Muscle layer of colon (tissue), 2 donors: ENCODE measurements around the gene KSR1.

Experiments used
- H3K27ac ChIP-seq: one replicate; pipeline ENCODE4 v1.7.0; 2013; ENCODE audit warnings: low read depth, mild to moderate bottlenecking, low read length, moderate library complexity
- H3K27me3 ChIP-seq, 2 donors: one replicate each; pipeline ENCODE4 v1.7.0; 2013; ENCODE audit warnings: low read length in 2 of 2, mild to moderate bottlenecking in 2 of 2; ENCODE audit not compliant: insufficient read depth in 2 of 2, control insufficient read depth in 1 of 2
- H3K36me3 ChIP-seq: one replicate; pipeline ENCODE4 v1.7.0; 2013; ENCODE audit warnings: mild to moderate bottlenecking, low read length; ENCODE audit not compliant: insufficient read depth
- H3K4me1 ChIP-seq: one replicate; pipeline ENCODE4 v1.7.0; 2013; ENCODE audit warnings: mild to moderate bottlenecking, low read length; ENCODE audit not compliant: insufficient read depth
- H3K4me3 ChIP-seq, 2 donors: one replicate each; pipeline ENCODE4 v1.7.0; 2013; ENCODE audit warnings: low read length in 2 of 2, low read depth in 1 of 2, mild to moderate bottlenecking in 1 of 2, moderate library complexity in 1 of 2
- H3K9ac ChIP-seq: one replicate; pipeline ENCODE4 v1.7.0; 2013; ENCODE audit warnings: low read length
- H3K9me3 ChIP-seq: one replicate; pipeline ENCODE4 v1.7.0; 2013; ENCODE audit warnings: mild to moderate bottlenecking, low read length
- donor health status: abdominal sarcoma.
- donor health status: Adenocarcinoma of cecum.

Gene KSR1

GRCh38 chr17:27573971-27574525 lies 117.8 kb downstream of the KSR1 start:
- Histone ChIP-seq H3K9me3 (no peaks in the 10 kb centered on the region), H3K36me3 (no peaks in the 10 kb centered on the region), H3K4me3 (no peak overlapping the region), H3K27me3 (no peaks in the 10 kb centered on the region), H3K27ac (peak overlapping the region; percentile 7), H3K9ac (no peak overlapping the region), H3K4me1 (peaks cover 22% of the 10 kb centered on the region)

- Histone ChIP-seq H3K4me1 (peaks cover 22% of the 10 kb centered on the region), H3K4me3 (no peak overlapping the region), H3K27ac (no peak overlapping the region), H3K9ac (no peak overlapping the region), H3K27me3 (no peaks in the 10 kb centered on the region), H3K36me3 (no peaks in the 10 kb centered on the region), H3K9me3 (no peaks in the 10 kb centered on the region)
Measured at GRCh38 chr17:27575096-27575911, 119.1 kb downstream of the KSR1 start.

GRCh38 chr17:27575912-27576252 lies 119.6 kb downstream of the KSR1 start:
- Histone ChIP-seq H3K36me3 (no peaks in the 10 kb centered on the region), H3K4me1 (peaks cover 22% of the 10 kb centered on the region), H3K27ac (no peak overlapping the region), H3K9ac (no peak overlapping the region), H3K4me3 (no peak overlapping the region), H3K27me3 (no peaks in the 10 kb centered on the region), H3K9me3 (no peaks in the 10 kb centered on the region)

- no peak overlapping the region for H3K27ac ChIP-seq
- no peaks in the 10 kb centered on the region for H3K27me3 ChIP-seq
- peaks cover 22% of the 10 kb centered on the region for H3K4me1 ChIP-seq
- H3K36me3 ChIP-seq, result no peaks in the 10 kb centered on the region
- H3K9me3 ChIP-seq, result no peaks in the 10 kb centered on the region
- H3K9ac ChIP-seq, result no peak overlapping the region
- no peak overlapping the region for H3K4me3 ChIP-seq
Measured at GRCh38 chr17:27576477-27577083, 120.3 kb downstream of the KSR1 start.

GRCh38 chr17:27577121-27577761 lies 121.0 kb downstream of the KSR1 start:
- Histone ChIP-seq H3K9me3 (no peaks in the 10 kb centered on the region), H3K27me3 (no peaks in the 10 kb centered on the region), H3K27ac (peak overlapping the region; percentile 52), H3K4me3 (no peak overlapping the region), H3K9ac (peak overlapping the region; percentile 6), H3K4me1 (peaks cover 22% of the 10 kb centered on the region), H3K36me3 (no peaks in the 10 kb centered on the region)

GRCh38 chr17:27577884-27578717 lies 121.9 kb downstream of the KSR1 start:
- Histone ChIP-seq H3K27ac (no peak overlapping the region), H3K27me3 (no peaks in the 10 kb centered on the region), H3K9ac (peak overlapping the region; percentile 6), H3K4me1 (peaks cover 22% of the 10 kb centered on the region), H3K9me3 (no peaks in the 10 kb centered on the region), H3K36me3 (peaks cover 3% of the 10 kb centered on the region), H3K4me3 (no peak overlapping the region)

GRCh38 chr17:27578718-27579085 lies 122.5 kb downstream of the KSR1 start:
- H3K9me3 ChIP-seq, result no peaks in the 10 kb centered on the region
- no peak overlapping the region for H3K4me3 ChIP-seq
- no peak overlapping the region for H3K9ac ChIP-seq
- H3K27me3 ChIP-seq, result no peaks in the 10 kb centered on the region
- H3K36me3 ChIP-seq, result peaks cover 9% of the 10 kb centered on the region
- peaks cover 22% of the 10 kb centered on the region for H3K4me1 ChIP-seq
- no peak overlapping the region for H3K27ac ChIP-seq

- Histone ChIP-seq H3K4me1 (peaks cover 22% of the 10 kb centered on the region), H3K9me3 (no peaks in the 10 kb centered on the region), H3K27me3 (no peaks in the 10 kb centered on the region), H3K4me3 (no peak overlapping the region), H3K36me3 (peaks cover 11% of the 10 kb centered on the region), H3K27ac (no peak overlapping the region), H3K9ac (no peak overlapping the region)
Measured at GRCh38 chr17:27579304-27579703, 123.1 kb downstream of the KSR1 start.

- Histone ChIP-seq H3K9me3 (no peaks in the 10 kb centered on the region), H3K4me1 (peaks cover 22% of the 10 kb centered on the region), H3K36me3 (peaks cover 11% of the 10 kb centered on the region), H3K27ac (no peak overlapping the region), H3K9ac (no peak overlapping the region), H3K27me3 (no peaks in the 10 kb centered on the region), H3K4me3 (no peak overlapping the region)
Measured at GRCh38 chr17:27579897-27580321, 123.7 kb downstream of the KSR1 start.

- H3K4me1 ChIP-seq, result peaks cover 22% of the 10 kb centered on the region
Measured at GRCh38 chr17:27581016-27581415, 124.8 kb downstream of the KSR1 start.

GRCh38 chr17:27582696-27583095 lies 126.4 kb downstream of the KSR1 start:
- Histone ChIP-seq H3K9me3 (no peaks in the 10 kb centered on the region), H3K4me1 (peaks cover 10% of the 10 kb centered on the region), H3K4me3 (no peak overlapping the region), H3K9ac (no peak overlapping the region), H3K27ac (no peak overlapping the region), H3K27me3 (no peaks in the 10 kb centered on the region), H3K36me3 (peaks cover 27% of the 10 kb centered on the region)

More at GRCh38 chr17:27581016-27581415, 124.8 kb downstream of the KSR1 start:
- no peaks in the 10 kb centered on the region for H3K9me3 ChIP-seq
- no peak overlapping the region for H3K27ac ChIP-seq
- H3K27me3 ChIP-seq, result no peaks in the 10 kb centered on the region
- H3K36me3 ChIP-seq, result peaks cover 21% of the 10 kb centered on the region
- no peak overlapping the region for H3K4me3 ChIP-seq
- H3K9ac ChIP-seq, result no peak overlapping the region
